IMR-90 (cell line): Measurements from ENCODE around the gene SPINT1. TPM values are rescaled to one million over a fixed set of nuclear protein-coding genes. Genes with fewer than 3 reads are reported as not detected.

Experiments used
- ATAC-seq: fragments of 200-7000 bp; cut with Tn5 transposase; 2 replicates; pipeline ENCODE4 v1.9.1; 2020; ENCODE audit warnings: low read depth, mild to moderate bottlenecking, moderate library complexity
- BruUV-seq: library from RNA; stranded (reverse); fragments of 400-500 nt; replicated peaks from 2 replicates; lab custom pipeline; 2021; lab: Mats Ljungman, UMichigan
- CTCF ChIA-PET: fragments of 300-600 bp; formaldehyde crosslinking; extraction: SDS; loops from one replicate; lab custom pipeline; 2021; ENCODE audit warnings: antibody characterized with exemption; lab: Yijun Ruan, JAX
- POLR2A ChIA-PET: fragments of 300-600 bp; sonication (Branson Sonifier 250); formaldehyde crosslinking; loops from one replicate; lab custom pipeline; 2022; ENCODE audit warnings: antibody characterized with exemption; ENCODE audit not compliant: unreplicated experiment; lab: Charles Lee
- DNase-seq: peaks from one replicate; pipeline ENCODE4 v3.0.0; 2013
- H2AFZ ChIP-seq: replicated peaks from 2 replicates; pipeline ENCODE3; 2013; ENCODE audit warnings: low read length, mild to moderate bottlenecking; ENCODE audit not compliant: poor library complexity
- H2AK5ac ChIP-seq: 2 replicates; pipeline ENCODE4 v1.6.1; 2013; ENCODE audit warnings: low read depth, low read length, inconsistent platforms
- H2AK9ac ChIP-seq: replicated peaks from 2 replicates; pipeline ENCODE3; 2013; ENCODE audit warnings: mild to moderate bottlenecking, low read depth, low read length, moderate library complexity; ENCODE audit not compliant: poor library complexity
- H2BK120ac ChIP-seq: 2 replicates; pipeline ENCODE4 v1.6.1; 2013; ENCODE audit warnings: low read depth, low read length, inconsistent platforms
- H2BK15ac ChIP-seq: 3 replicates; pipeline ENCODE4 v1.6.1; 2013; ENCODE audit warnings: low read depth, low read length, inconsistent platforms
- H2BK20ac ChIP-seq: 2 replicates; pipeline ENCODE4 v1.6.1; 2013; ENCODE audit warnings: low read depth, mild to moderate bottlenecking, inconsistent platforms, low read length, moderate library complexity
- H2BK5ac ChIP-seq: 2 replicates; pipeline ENCODE4 v1.6.1; 2013; ENCODE audit warnings: mild to moderate bottlenecking, low read depth, low read length, inconsistent platforms; ENCODE audit not compliant: poor library complexity, severe bottlenecking
- H3K14ac ChIP-seq: replicated peaks from 2 replicates; pipeline ENCODE4 v1.6.1; 2013; ENCODE audit warnings: low read depth, low read length, inconsistent platforms
- H3K18ac ChIP-seq: 2 replicates; pipeline ENCODE4 v1.6.1; 2013; ENCODE audit warnings: low read depth, low read length, control low read depth
- H3K23ac ChIP-seq: 2 replicates; pipeline ENCODE4 v1.6.1; 2013; ENCODE audit warnings: low read depth, low read length, inconsistent platforms
- H3K27ac ChIP-seq: 2 replicates; pipeline ENCODE4 v1.5.1; 2013; ENCODE audit warnings: mild to moderate bottlenecking, control low read depth, low read length; ENCODE audit not compliant: insufficient read depth
- H3K27me3 ChIP-seq: 2 replicates; pipeline ENCODE4 v1.6.1; 2013; ENCODE audit warnings: low read length; ENCODE audit not compliant: control insufficient read depth, insufficient read depth
- H3K36me3 ChIP-seq: 2 replicates; pipeline ENCODE4 v1.6.1; 2013; ENCODE audit warnings: low read length, mixed read lengths; ENCODE audit not compliant: control insufficient read depth, insufficient read depth
- H3K4ac ChIP-seq: 2 replicates; pipeline ENCODE4 v1.6.1; 2013; ENCODE audit warnings: low read depth, low read length, inconsistent platforms
- H3K4me1 ChIP-seq: 2 replicates; pipeline ENCODE4 v1.6.1; 2013; ENCODE audit warnings: low read length, mixed read lengths; ENCODE audit not compliant: control insufficient read depth, insufficient read depth
- H3K4me2 ChIP-seq: 2 replicates; pipeline ENCODE4 v1.6.1; 2013; ENCODE audit warnings: low read depth, mild to moderate bottlenecking, control low read depth, low read length, moderate library complexity
- H3K4me3 ChIP-seq: 2 replicates; pipeline ENCODE4 v1.5.1; 2013; ENCODE audit warnings: low read depth, mild to moderate bottlenecking, control low read depth, low read length, moderate library complexity; ENCODE audit not compliant: insufficient read depth
- H3K56ac ChIP-seq: 2 replicates; pipeline ENCODE4 v1.6.1; 2013; ENCODE audit warnings: low read length, inconsistent platforms; ENCODE audit not compliant: insufficient read depth; ENCODE audit errors: extremely low read depth
- H3K79me1 ChIP-seq, 2 experiments: 2 replicates each; pipeline ENCODE4 v1.6.1; 2013; ENCODE audit warnings: low read length in 2 of 2, inconsistent platforms in 1 of 2, low read depth in 1 of 2
- H3K9ac ChIP-seq: 2 replicates; pipeline ENCODE4 v1.6.1; 2013; ENCODE audit warnings: low read depth, low read length, control low read depth
- H3K9me1 ChIP-seq: 2 replicates; pipeline ENCODE4 v1.6.1; 2013; ENCODE audit warnings: low read length, inconsistent platforms; ENCODE audit not compliant: insufficient read depth
- H3K9me3 ChIP-seq: 2 replicates; pipeline ENCODE4 v1.6.1; 2013; ENCODE audit warnings: low read length; ENCODE audit not compliant: control insufficient read depth, insufficient read depth
- H4K20me1 ChIP-seq: 2 replicates; pipeline ENCODE4 v1.6.1; 2013; ENCODE audit warnings: low read length, inconsistent platforms; ENCODE audit not compliant: insufficient read depth
- H4K5ac ChIP-seq: 2 replicates; pipeline ENCODE4 v1.6.1; 2013; ENCODE audit warnings: mild to moderate bottlenecking, low read depth, low read length, control low read depth
- H4K8ac ChIP-seq, 2 experiments: 2 replicates each; pipeline ENCODE4 v1.6.1; 2013; ENCODE audit warnings: low read depth in 2 of 2, low read length in 2 of 2, control low read depth in 1 of 2, inconsistent platforms in 1 of 2
- H4K91ac ChIP-seq: 2 replicates; pipeline ENCODE4 v1.6.1; 2013; ENCODE audit warnings: low read depth, low read length, inconsistent platforms; ENCODE audit not compliant: insufficient read depth
- BHLHE40 ChIP-seq: fragments of 150-350 bp; IDR thresholded peaks from 2 replicates; pipeline ENCODE4 v1.6.1; 2016; ENCODE audit warnings: mild to moderate bottlenecking, low read depth, low read length
- CEBPB ChIP-seq: IDR thresholded peaks from 2 replicates; pipeline ENCODE4 v1.6.1; 2012; ENCODE audit warnings: low read depth, low read length, improper control_type of control experiment
- CHD1 ChIP-seq: IDR thresholded peaks from 2 replicates; pipeline ENCODE4 v1.6.1; 2012; ENCODE audit warnings: low read depth, low read length, improper control_type of control experiment
- FOS ChIP-seq: fragments of 150-350 bp; IDR thresholded peaks from 2 replicates; pipeline ENCODE4 v1.6.1; 2016; ENCODE audit warnings: low read depth, low read length
- MAZ ChIP-seq: IDR thresholded peaks from 2 replicates; pipeline ENCODE4 v1.6.1; 2012; ENCODE audit warnings: low read depth, mild to moderate bottlenecking, low read length, improper control_type of control experiment, moderate library complexity, borderline replicate concordance
- NFE2L2 ChIP-seq: fragments of 150-350 bp; IDR thresholded peaks from 2 replicates; pipeline ENCODE4 v1.6.1; 2016; ENCODE audit warnings: low read depth, mild to moderate bottlenecking, low read length
- POLR2A ChIP-seq: IDR thresholded peaks from 2 replicates; pipeline ENCODE4 v1.6.1; 2012; ENCODE audit warnings: mild to moderate bottlenecking, low read depth, low read length
- RAD21 ChIP-seq: IDR thresholded peaks from 2 replicates; pipeline ENCODE4 v1.6.1; 2012; ENCODE audit warnings: low read length, improper control_type of control experiment
- RCOR1 ChIP-seq: IDR thresholded peaks from 2 replicates; pipeline ENCODE4 v1.6.1; 2012; ENCODE audit warnings: mild to moderate bottlenecking, low read length, improper control_type of control experiment; ENCODE audit not compliant: insufficient replicate concordance
- RFX5 ChIP-seq: IDR thresholded peaks from 2 replicates; pipeline ENCODE4 v1.8.0; 2012; ENCODE audit warnings: low read depth, mild to moderate bottlenecking, low read length, moderate library complexity
- WGBS, 2 experiments: methylation state at CpG; one replicate each; pipeline versions ENCODE4 v1.1.5 to v1.1.7; 2013; ENCODE audit warnings: missing lambda C conversion rate in 2 of 2; ENCODE audit not compliant: insufficient read length in 1 of 2; ENCODE audit errors: extremely low coverage in 2 of 2; 5-methylcytosine and 5-hydroxymethylcytosine counted together
- dilution Hi-C: fragments of 300-500 bp; cut with HindIII; formaldehyde crosslinking; loops from one replicate; pipeline ENCODE4 v1.14.3; 2018; ENCODE audit warnings: low sequenced_read_pairs; ENCODE audit not compliant: unreplicated experiment
- in situ Hi-C: fragments of 300-500 bp; cut with MboI; formaldehyde crosslinking; loops from 3 replicates; pipeline ENCODE4 v1.14.3; 2019; ENCODE audit warnings: low sequenced_read_pairs, inconsistent platforms, mixed read lengths
- intact Hi-C: fragments of 100-400 bp; cut with micrococcal nuclease; formaldehyde crosslinking; loops from 2 replicates; pipeline ENCODE4 v1.10.0; 2022
- polyA plus RNA-seq, 3 experiments: library from polyadenylated mRNA; depleted of rRNA; stranded (reverse); fragments of >200 nt; gene quantifications; 2 replicates each; pipeline ENCODE4 v1.2.3, GENCODE V29; 2012; ENCODE audit warnings: low replicate concordance in 1 of 3
- total RNA-seq: library from RNA; depleted of rRNA; stranded (reverse); fragments of >200 nt; gene quantifications from 2 replicates; pipeline ENCODE4 v1.2.3, GENCODE V29; 2012
- TF ChIP-seq, protein P1 (sequence below): fragments of 150-350 bp; IDR thresholded peaks from 2 replicates; pipeline ENCODE4 v1.6.1; 2016; ENCODE audit warnings: low read depth, mild to moderate bottlenecking, low read length, moderate library complexity, borderline replicate concordance
- TF ChIP-seq, protein P2 (sequence below): conservative IDR thresholded peaks from 2 replicates; pipeline ENCODE4 v1.5.1; 2012; ENCODE audit warnings: mild to moderate bottlenecking, low read depth, low read length, improper control_type of control experiment
- TF ChIP-seq, protein P3 (sequence below): fragments of 150-350 bp; IDR thresholded peaks from 2 replicates; pipeline ENCODE4 v1.6.1; 2017; ENCODE audit warnings: mild to moderate bottlenecking, antibody characterized with exemption, low read length, low read depth

The SPINT1 gene
- total and polyA plus RNA-seq, 2 of the 4 experiments (the other 2 are of a cell fraction): 0.90 to 2.1 TPM

GRCh38 chr15:40875991-40876730, 32.3 kb downstream of the SPINT1 start:
- CTCF ChIA-PET: interaction anchor here (0.6 to 1.3 kb wide), 3 partner anchors 18 to 37 kb away, joined by 3 to 5 read pairs (median 3); partner anchors contain the start of gene VPS18
- POLR2A ChIA-PET: no interaction called here
- H3K23ac ChIP-seq: no peak overlapping the region
- H3K4me2 ChIP-seq: no peak overlapping the region
- H3K9me1 ChIP-seq: no peaks in the 10 kb centered on the region
- H3K4me1 ChIP-seq: no peaks in the 10 kb centered on the region
- no peak overlapping the region for H4K91ac ChIP-seq
- intact Hi-C loops (no loop called here), in situ Hi-C loops (no loop called here), dilution Hi-C loops (no loop called here)
- DNase-seq: no peak
- H3K9me3 ChIP-seq: no peaks in the 10 kb centered on the region
- H3K4me3 ChIP-seq: no peak overlapping the region
- no peak overlapping the region for H4K5ac ChIP-seq
- no peak overlapping the region for H2AFZ ChIP-seq
- H3K27me3 ChIP-seq: peaks cover 21% of the 10 kb centered on the region
- H2BK20ac ChIP-seq: no peak overlapping the region
- H2AK9ac ChIP-seq: no peak overlapping the region
- no peak overlapping the region for H2BK15ac ChIP-seq
- no peak overlapping the region for H3K18ac ChIP-seq
- H3K56ac ChIP-seq: no peak overlapping the region
- H3K79me1 ChIP-seq: no peaks in the 10 kb centered on the region
- H2BK120ac ChIP-seq: no peak overlapping the region
- no TSS peak for BruUV-seq
- H3K27ac ChIP-seq: no peak overlapping the region
- 90% methylated on average over 2 of the region's 6 CpGs; no CpG with 5 or more reads in 1 of the 2 experiments for WGBS, 2 experiments
- ATAC-seq: 0 out of 2 replicates have a peak, but pooled peaks have one; percentile 25
- no peak overlapping the region for H4K8ac ChIP-seq
- H3K36me3 ChIP-seq: no peaks in the 10 kb centered on the region
- no peak for TF ChIP-seq BHLHE40
- TF ChIP-seq RAD21: no peak
- no peak for TF ChIP-seq FOS
- TF ChIP-seq, protein P1, sequence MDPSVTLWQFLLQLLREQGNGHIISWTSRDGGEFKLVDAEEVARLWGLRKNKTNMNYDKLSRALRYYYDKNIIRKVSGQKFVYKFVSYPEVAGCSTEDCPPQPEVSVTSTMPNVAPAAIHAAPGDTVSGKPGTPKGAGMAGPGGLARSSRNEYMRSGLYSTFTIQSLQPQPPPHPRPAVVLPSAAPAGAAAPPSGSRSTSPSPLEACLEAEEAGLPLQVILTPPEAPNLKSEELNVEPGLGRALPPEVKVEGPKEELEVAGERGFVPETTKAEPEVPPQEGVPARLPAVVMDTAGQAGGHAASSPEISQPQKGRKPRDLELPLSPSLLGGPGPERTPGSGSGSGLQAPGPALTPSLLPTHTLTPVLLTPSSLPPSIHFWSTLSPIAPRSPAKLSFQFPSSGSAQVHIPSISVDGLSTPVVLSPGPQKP: no peak
- TF ChIP-seq, protein P2, sequence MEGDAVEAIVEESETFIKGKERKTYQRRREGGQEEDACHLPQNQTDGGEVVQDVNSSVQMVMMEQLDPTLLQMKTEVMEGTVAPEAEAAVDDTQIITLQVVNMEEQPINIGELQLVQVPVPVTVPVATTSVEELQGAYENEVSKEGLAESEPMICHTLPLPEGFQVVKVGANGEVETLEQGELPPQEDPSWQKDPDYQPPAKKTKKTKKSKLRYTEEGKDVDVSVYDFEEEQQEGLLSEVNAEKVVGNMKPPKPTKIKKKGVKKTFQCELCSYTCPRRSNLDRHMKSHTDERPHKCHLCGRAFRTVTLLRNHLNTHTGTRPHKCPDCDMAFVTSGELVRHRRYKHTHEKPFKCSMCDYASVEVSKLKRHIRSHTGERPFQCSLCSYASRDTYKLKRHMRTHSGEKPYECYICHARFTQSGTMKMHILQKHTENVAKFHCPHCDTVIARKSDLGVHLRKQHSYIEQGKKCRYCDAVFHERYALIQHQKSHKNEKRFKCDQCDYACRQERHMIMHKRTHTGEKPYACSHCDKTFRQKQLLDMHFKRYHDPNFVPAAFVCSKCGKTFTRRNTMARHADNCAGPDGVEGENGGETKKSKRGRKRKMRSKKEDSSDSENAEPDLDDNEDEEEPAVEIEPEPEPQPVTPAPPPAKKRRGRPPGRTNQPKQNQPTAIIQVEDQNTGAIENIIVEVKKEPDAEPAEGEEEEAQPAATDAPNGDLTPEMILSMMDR: no peak
- TF ChIP-seq RCOR1: no peak
- TF ChIP-seq NFE2L2: no peak
- TF ChIP-seq RFX5: no peak
- TF ChIP-seq, protein P3, sequence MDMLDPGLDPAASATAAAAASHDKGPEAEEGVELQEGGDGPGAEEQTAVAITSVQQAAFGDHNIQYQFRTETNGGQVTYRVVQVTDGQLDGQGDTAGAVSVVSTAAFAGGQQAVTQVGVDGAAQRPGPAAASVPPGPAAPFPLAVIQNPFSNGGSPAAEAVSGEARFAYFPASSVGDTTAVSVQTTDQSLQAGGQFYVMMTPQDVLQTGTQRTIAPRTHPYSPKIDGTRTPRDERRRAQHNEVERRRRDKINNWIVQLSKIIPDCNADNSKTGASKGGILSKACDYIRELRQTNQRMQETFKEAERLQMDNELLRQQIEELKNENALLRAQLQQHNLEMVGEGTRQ: no peak
- TF ChIP-seq CHD1: no peak
- no peak for TF ChIP-seq MAZ
- no peak for TF ChIP-seq POLR2A
- TF ChIP-seq CEBPB: no peak
- H3K9ac ChIP-seq: no peak overlapping the region
- H4K20me1 ChIP-seq: no peaks in the 10 kb centered on the region
- no peak overlapping the region for H2AK5ac ChIP-seq
- no peak overlapping the region for H2BK5ac ChIP-seq
- H3K4ac ChIP-seq: no peak overlapping the region
- H3K14ac ChIP-seq: no peak overlapping the region
